OCI-LY7 (cell line): ENCODE data around the gene FAM76A.
"Not testable (repeated sequence)": the region's sequence is repeated elsewhere in the genome, so short reads cannot be mapped to it uniquely, and the experiment has no call there.

Source experiments
- CTCF ChIP-seq: fragments of 200-600 bp; sonication (generic); conservative IDR thresholded peaks from 2 replicates; pipeline ENCODE4 v1.5.1; 2014; ENCODE audit warnings: mild to moderate bottlenecking, antibody characterized with exemption, low read length, moderate library complexity, mixed read lengths
- EZH2phosphoT487 ChIP-seq: fragments of 200-600 bp; sonication (generic); IDR thresholded peaks from 2 replicates; pipeline ENCODE4 v1.6.1; 2018; ENCODE audit warnings: low read depth, borderline replicate concordance, mild to moderate bottlenecking, mixed run types, antibody characterized with exemption, low read length, moderate library complexity, mixed read lengths

GRCh38 chr1:27696835-27697234 is 28.9 kb upstream of the FAM76A start:
- TF ChIP-seq CTCF, EZH2phosphoT487: not testable (repeated sequence)
